ENCODE data around the gene ECSIT. TPM values are rescaled to one million over a fixed set of nuclear protein-coding genes. Genes with fewer than 3 reads are reported as not detected.
"Not testable (repeated sequence)": the region's sequence is repeated elsewhere in the genome, so short reads cannot be mapped to it uniquely, and the experiment has no call there.

Gene ECSIT
- total RNA-seq, 1 experiment from 2014 or later = 39.8 TPM

DNA sequence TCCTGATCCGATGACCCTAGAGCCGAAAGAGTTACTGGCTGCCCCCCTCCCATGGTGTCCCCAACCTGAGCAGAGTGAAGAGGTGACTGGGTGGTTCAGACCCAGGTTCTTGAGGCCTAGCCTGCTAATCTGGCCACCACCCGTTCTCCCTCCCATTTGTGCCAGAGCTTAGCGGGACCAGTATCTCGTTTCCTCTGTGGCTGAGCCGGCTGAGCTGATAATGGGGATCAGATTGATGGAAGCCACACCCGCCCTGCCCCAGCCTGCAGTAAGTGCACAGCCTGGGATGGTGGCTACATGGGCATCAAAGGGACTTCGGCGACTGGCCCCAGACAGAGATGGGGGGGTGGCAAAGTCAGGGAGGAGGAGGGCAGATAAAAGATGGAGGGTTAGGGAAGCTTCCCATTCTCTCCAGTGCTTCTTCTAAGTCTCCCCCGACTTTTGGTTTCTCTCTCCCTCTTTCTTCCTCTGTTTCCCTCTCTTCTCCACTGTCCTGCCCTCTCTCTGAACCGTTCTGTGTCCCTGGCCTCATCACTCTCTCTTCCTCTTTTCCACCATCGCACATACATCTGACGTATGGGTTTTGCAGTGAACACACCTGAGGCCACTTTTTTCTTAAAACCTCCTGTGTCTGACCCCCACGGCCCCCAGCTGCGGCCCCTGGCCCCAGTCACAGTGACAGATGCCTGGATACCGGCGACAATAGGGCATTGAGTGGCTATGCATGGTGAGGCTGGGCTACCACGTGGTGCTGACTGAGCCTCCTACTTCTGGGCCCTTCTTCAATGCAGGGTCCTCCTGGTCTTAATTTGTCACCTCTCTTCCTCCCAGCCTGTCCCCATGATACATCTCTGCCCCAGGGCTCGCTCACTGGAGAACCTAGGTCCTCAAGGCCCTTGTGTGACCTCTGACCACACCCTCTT, 50.5 kb downstream of the ECSIT start:
- Mint-ChIP-seq H3K27me3 (ENCODE audit: insufficient read depth, unreplicated experiment) (peaks cover 9% of the 10 kb centered on the region), H3K27ac (ENCODE audit: unreplicated experiment) (no peak overlapping the region), H3K9me3 (ENCODE audit: unreplicated experiment) (no peaks in the 10 kb centered on the region), H3K4me1 (ENCODE audit: low read depth, unreplicated experiment) (no peaks in the 10 kb centered on the region), H3K36me3 (ENCODE audit: insufficient read depth, unreplicated experiment) (peaks cover 13% of the 10 kb centered on the region), H3K4me3 (ENCODE audit: unreplicated experiment) (peak overlapping the region; percentile 61)
- intact Hi-C loops (cut with micrococcal nuclease; ENCODE audit: unreplicated experiment) = no loop called here
- Histone ChIP-seq H3K9me3 (no peaks in the 10 kb centered on the region), H3K27me3 (replicated peaks; ENCODE audit: control insufficient read depth, insufficient read depth, low read length) (no peaks in the 10 kb centered on the region; the same call in 1 of the 2 replicates), H3K4me3 (ENCODE audit: low read depth, low read length) (no peak overlapping the region), H3K36me3 (ENCODE audit: control insufficient read depth, insufficient read depth, low read length) (no peaks in the 10 kb centered on the region), H3K4me1 (peaks cover 16% of the 10 kb centered on the region)
- ChIA-PET POLR2A (interaction anchor here (0.6 kb wide), 1 partner anchor 19 kb away, joined by 4 read pairs; no protein-coding TSS in a partner anchor), CTCF (interaction anchor here (1.4 kb wide), 1 partner anchor 97 kb away, joined by 5 read pairs; no protein-coding TSS in a partner anchor)
- TF ChIP-seq, protein P1, sequence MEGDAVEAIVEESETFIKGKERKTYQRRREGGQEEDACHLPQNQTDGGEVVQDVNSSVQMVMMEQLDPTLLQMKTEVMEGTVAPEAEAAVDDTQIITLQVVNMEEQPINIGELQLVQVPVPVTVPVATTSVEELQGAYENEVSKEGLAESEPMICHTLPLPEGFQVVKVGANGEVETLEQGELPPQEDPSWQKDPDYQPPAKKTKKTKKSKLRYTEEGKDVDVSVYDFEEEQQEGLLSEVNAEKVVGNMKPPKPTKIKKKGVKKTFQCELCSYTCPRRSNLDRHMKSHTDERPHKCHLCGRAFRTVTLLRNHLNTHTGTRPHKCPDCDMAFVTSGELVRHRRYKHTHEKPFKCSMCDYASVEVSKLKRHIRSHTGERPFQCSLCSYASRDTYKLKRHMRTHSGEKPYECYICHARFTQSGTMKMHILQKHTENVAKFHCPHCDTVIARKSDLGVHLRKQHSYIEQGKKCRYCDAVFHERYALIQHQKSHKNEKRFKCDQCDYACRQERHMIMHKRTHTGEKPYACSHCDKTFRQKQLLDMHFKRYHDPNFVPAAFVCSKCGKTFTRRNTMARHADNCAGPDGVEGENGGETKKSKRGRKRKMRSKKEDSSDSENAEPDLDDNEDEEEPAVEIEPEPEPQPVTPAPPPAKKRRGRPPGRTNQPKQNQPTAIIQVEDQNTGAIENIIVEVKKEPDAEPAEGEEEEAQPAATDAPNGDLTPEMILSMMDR (IDR thresholded peaks at IDR 0.05; ENCODE audit: insufficient read depth in 1 of 2, low read depth in 1 of 2, low read length in 1 of 2, severe bottlenecking in 1 of 2, unreplicated experiment in 1 of 2) = no peak
- no peak for DNase-seq
- BruUV-seq (replicated peaks) = no TSS peak

DNA sequence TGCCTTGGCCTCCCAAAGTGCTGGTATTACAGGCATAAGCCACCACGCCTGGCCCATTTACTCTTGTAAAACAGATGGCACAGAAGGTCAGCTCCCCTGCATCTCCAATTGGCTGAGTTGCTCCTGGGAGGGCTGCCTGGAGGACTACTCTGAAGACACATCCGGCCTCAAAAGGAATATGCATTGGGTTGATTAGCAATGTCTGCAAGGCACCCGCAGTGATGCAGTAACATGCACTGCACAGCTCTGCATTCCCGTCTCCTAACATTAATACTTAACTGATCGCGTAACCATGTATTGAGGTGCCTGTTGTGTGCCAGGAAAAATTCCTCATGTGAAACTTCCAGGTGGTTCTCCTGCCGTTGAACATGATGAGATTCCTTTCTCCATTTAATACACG, 53.1 kb downstream of the ECSIT start:
- no peaks in the 10 kb centered on the region for H3K27me3 ChIP-seq (replicated peaks; ENCODE audit: control insufficient read depth, insufficient read depth, low read length)
- no peak overlapping the region for H3K4me3 Mint-ChIP-seq (ENCODE audit: unreplicated experiment)
- TF ChIP-seq, protein P1 (IDR thresholded peaks at IDR 0.05; ENCODE audit: insufficient read depth in 1 of 2, low read depth in 1 of 2, low read length in 1 of 2, severe bottlenecking in 1 of 2, unreplicated experiment in 1 of 2) = no peak
- peaks cover 7% of the 10 kb centered on the region; the same call in 1 of the 2 replicates for H3K4me1 ChIP-seq
- intact Hi-C loops (cut with micrococcal nuclease; ENCODE audit: unreplicated experiment) = no loop called here
- H3K9me3 ChIP-seq = no peaks in the 10 kb centered on the region
- CTCF ChIA-PET = no interaction called here
- no peaks in the 10 kb centered on the region for H3K9me3 Mint-ChIP-seq (ENCODE audit: unreplicated experiment)
- DNase-seq = no peak
- H3K4me1 Mint-ChIP-seq (ENCODE audit: low read depth, unreplicated experiment) = no peaks in the 10 kb centered on the region
- no peak overlapping the region for H3K4me3 ChIP-seq (ENCODE audit: low read depth, low read length)
- no peaks in the 10 kb centered on the region for H3K36me3 ChIP-seq (ENCODE audit: control insufficient read depth, insufficient read depth, low read length)
- no TSS peak for BruUV-seq (replicated peaks)
- H3K27ac Mint-ChIP-seq (ENCODE audit: unreplicated experiment) = no peak overlapping the region
- H3K27me3 Mint-ChIP-seq (ENCODE audit: insufficient read depth, unreplicated experiment) = peaks cover 5% of the 10 kb centered on the region
- POLR2A ChIA-PET = no interaction called here
- H3K36me3 Mint-ChIP-seq (ENCODE audit: insufficient read depth, unreplicated experiment) = no peaks in the 10 kb centered on the region

DNA sequence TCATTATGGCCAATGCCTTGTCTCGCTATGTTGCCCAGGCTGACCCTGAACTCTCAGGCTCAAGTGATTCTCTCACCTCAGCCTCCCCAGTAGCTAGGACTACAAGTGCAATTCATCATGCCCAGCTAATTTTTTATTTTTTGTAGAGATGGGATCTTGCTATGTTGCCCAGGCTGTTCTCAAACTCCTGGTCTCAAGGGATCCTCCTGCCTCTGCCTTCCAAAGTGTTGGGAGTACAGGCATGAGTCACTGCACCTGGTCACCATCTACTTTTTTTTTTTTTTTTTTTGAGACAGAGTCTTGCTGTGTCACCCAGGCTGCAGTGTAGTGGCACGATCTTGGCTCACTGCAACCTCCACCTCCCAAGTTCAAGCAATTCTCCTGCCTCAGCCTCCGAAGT, 53.6 kb downstream of the ECSIT start:
- DNase-seq; H3K27me3 ChIP-seq (replicated peaks; ENCODE audit: control insufficient read depth, insufficient read depth, low read length); H3K4me3 Mint-ChIP-seq (ENCODE audit: unreplicated experiment); H3K4me1 Mint-ChIP-seq (ENCODE audit: low read depth, unreplicated experiment); H3K4me1 ChIP-seq; H3K9me3 ChIP-seq; H3K36me3 Mint-ChIP-seq (ENCODE audit: insufficient read depth, unreplicated experiment); H3K27ac Mint-ChIP-seq (ENCODE audit: unreplicated experiment); CTCF ChIA-PET; intact Hi-C loops (cut with micrococcal nuclease; ENCODE audit: unreplicated experiment); H3K9me3 Mint-ChIP-seq (ENCODE audit: unreplicated experiment); H3K36me3 ChIP-seq (ENCODE audit: control insufficient read depth, insufficient read depth, low read length); BruUV-seq (replicated peaks); H3K4me3 ChIP-seq (ENCODE audit: low read depth, low read length); POLR2A ChIA-PET; H3K27me3 Mint-ChIP-seq (ENCODE audit: insufficient read depth, unreplicated experiment): not testable (repeated sequence)
